Erythroblast (primary cell): Measurements from ENCODE around the gene CLEC9A.

Source experiments
- GATA1 ChIP-seq: IDR thresholded peaks from 2 replicates; pipeline ENCODE4 v1.6.1; 2011; ENCODE audit warnings: low read depth, mild to moderate bottlenecking, control low read depth, low read length, moderate library complexity
- POLR2A ChIP-seq: IDR thresholded peaks from 2 replicates; pipeline ENCODE4 v1.6.1; 2011; ENCODE audit warnings: mild to moderate bottlenecking, low read length

DNA sequence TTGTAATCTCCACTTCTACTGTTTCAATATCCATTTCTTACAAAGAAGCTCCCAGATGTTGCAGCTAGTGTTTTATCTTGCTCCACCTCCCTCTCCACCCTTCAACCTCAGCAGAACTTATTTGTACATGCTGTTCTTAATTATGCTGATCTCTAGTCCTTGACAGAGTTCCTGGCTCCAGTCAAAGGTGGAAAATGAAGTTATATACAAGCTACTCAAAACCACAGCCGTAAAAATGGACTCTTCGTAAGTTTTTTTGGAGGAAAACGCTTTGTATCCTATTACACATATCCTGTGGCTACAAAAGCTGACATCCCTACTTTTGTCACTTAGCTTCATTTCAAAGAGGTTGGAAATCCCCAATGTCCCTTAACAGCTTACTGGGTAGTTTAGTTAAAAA lies 67.0 kb downstream of the CLEC9A start:
- TF ChIP-seq POLR2A (no peak), GATA1 (no peak)
